IMR-90 (cell line): Measurements from ENCODE around the gene CXCR2. TPM values are rescaled to one million over a fixed set of nuclear protein-coding genes. Genes with fewer than 3 reads are reported as not detected.

Experiments
- ATAC-seq: fragments of 200-7000 bp; cut with Tn5 transposase; 2 replicates; pipeline ENCODE4 v1.9.1; 2020; ENCODE audit warnings: low read depth, mild to moderate bottlenecking, moderate library complexity
- BruUV-seq: library from RNA; stranded (reverse); fragments of 400-500 nt; replicated peaks from 2 replicates; lab custom pipeline; 2021; lab: Mats Ljungman, UMichigan
- CTCF ChIA-PET: fragments of 300-600 bp; formaldehyde crosslinking; extraction: SDS; loops from one replicate; lab custom pipeline; 2021; ENCODE audit warnings: antibody characterized with exemption; lab: Yijun Ruan, JAX
- POLR2A ChIA-PET: fragments of 300-600 bp; sonication (Branson Sonifier 250); formaldehyde crosslinking; loops from one replicate; lab custom pipeline; 2022; ENCODE audit warnings: antibody characterized with exemption; ENCODE audit not compliant: unreplicated experiment; lab: Charles Lee
- DNase-seq: peaks from one replicate; pipeline ENCODE4 v3.0.0; 2013
- H2AFZ ChIP-seq: replicated peaks from 2 replicates; pipeline ENCODE3; 2013; ENCODE audit warnings: low read length, mild to moderate bottlenecking; ENCODE audit not compliant: poor library complexity
- H2AK5ac ChIP-seq: 2 replicates; pipeline ENCODE4 v1.6.1; 2013; ENCODE audit warnings: low read depth, low read length, inconsistent platforms
- H2AK9ac ChIP-seq: replicated peaks from 2 replicates; pipeline ENCODE3; 2013; ENCODE audit warnings: mild to moderate bottlenecking, low read depth, low read length, moderate library complexity; ENCODE audit not compliant: poor library complexity
- H2BK120ac ChIP-seq: 2 replicates; pipeline ENCODE4 v1.6.1; 2013; ENCODE audit warnings: low read depth, low read length, inconsistent platforms
- H2BK15ac ChIP-seq: 3 replicates; pipeline ENCODE4 v1.6.1; 2013; ENCODE audit warnings: low read depth, low read length, inconsistent platforms
- H2BK20ac ChIP-seq: 2 replicates; pipeline ENCODE4 v1.6.1; 2013; ENCODE audit warnings: low read depth, mild to moderate bottlenecking, inconsistent platforms, low read length, moderate library complexity
- H2BK5ac ChIP-seq: 2 replicates; pipeline ENCODE4 v1.6.1; 2013; ENCODE audit warnings: mild to moderate bottlenecking, low read depth, low read length, inconsistent platforms; ENCODE audit not compliant: poor library complexity, severe bottlenecking
- H3K14ac ChIP-seq: replicated peaks from 2 replicates; pipeline ENCODE4 v1.6.1; 2013; ENCODE audit warnings: low read depth, low read length, inconsistent platforms
- H3K18ac ChIP-seq: 2 replicates; pipeline ENCODE4 v1.6.1; 2013; ENCODE audit warnings: low read depth, low read length, control low read depth
- H3K23ac ChIP-seq: 2 replicates; pipeline ENCODE4 v1.6.1; 2013; ENCODE audit warnings: low read depth, low read length, inconsistent platforms
- H3K27ac ChIP-seq: 2 replicates; pipeline ENCODE4 v1.5.1; 2013; ENCODE audit warnings: mild to moderate bottlenecking, control low read depth, low read length; ENCODE audit not compliant: insufficient read depth
- H3K27me3 ChIP-seq: 2 replicates; pipeline ENCODE4 v1.6.1; 2013; ENCODE audit warnings: low read length; ENCODE audit not compliant: control insufficient read depth, insufficient read depth
- H3K36me3 ChIP-seq: 2 replicates; pipeline ENCODE4 v1.6.1; 2013; ENCODE audit warnings: low read length, mixed read lengths; ENCODE audit not compliant: control insufficient read depth, insufficient read depth
- H3K4ac ChIP-seq: 2 replicates; pipeline ENCODE4 v1.6.1; 2013; ENCODE audit warnings: low read depth, low read length, inconsistent platforms
- H3K4me1 ChIP-seq: 2 replicates; pipeline ENCODE4 v1.6.1; 2013; ENCODE audit warnings: low read length, mixed read lengths; ENCODE audit not compliant: control insufficient read depth, insufficient read depth
- H3K4me2 ChIP-seq: 2 replicates; pipeline ENCODE4 v1.6.1; 2013; ENCODE audit warnings: low read depth, mild to moderate bottlenecking, control low read depth, low read length, moderate library complexity
- H3K4me3 ChIP-seq: 2 replicates; pipeline ENCODE4 v1.5.1; 2013; ENCODE audit warnings: low read depth, mild to moderate bottlenecking, control low read depth, low read length, moderate library complexity; ENCODE audit not compliant: insufficient read depth
- H3K56ac ChIP-seq: 2 replicates; pipeline ENCODE4 v1.6.1; 2013; ENCODE audit warnings: low read length, inconsistent platforms; ENCODE audit not compliant: insufficient read depth; ENCODE audit errors: extremely low read depth
- H3K79me1 ChIP-seq, 2 experiments: 2 replicates each; pipeline ENCODE4 v1.6.1; 2013; ENCODE audit warnings: low read length in 2 of 2, inconsistent platforms in 1 of 2, low read depth in 1 of 2
- H3K9ac ChIP-seq: 2 replicates; pipeline ENCODE4 v1.6.1; 2013; ENCODE audit warnings: low read depth, low read length, control low read depth
- H3K9me1 ChIP-seq: 2 replicates; pipeline ENCODE4 v1.6.1; 2013; ENCODE audit warnings: low read length, inconsistent platforms; ENCODE audit not compliant: insufficient read depth
- H3K9me3 ChIP-seq: 2 replicates; pipeline ENCODE4 v1.6.1; 2013; ENCODE audit warnings: low read length; ENCODE audit not compliant: control insufficient read depth, insufficient read depth
- H4K20me1 ChIP-seq: 2 replicates; pipeline ENCODE4 v1.6.1; 2013; ENCODE audit warnings: low read length, inconsistent platforms; ENCODE audit not compliant: insufficient read depth
- H4K5ac ChIP-seq: 2 replicates; pipeline ENCODE4 v1.6.1; 2013; ENCODE audit warnings: mild to moderate bottlenecking, low read depth, low read length, control low read depth
- H4K8ac ChIP-seq, 2 experiments: 2 replicates each; pipeline ENCODE4 v1.6.1; 2013; ENCODE audit warnings: low read depth in 2 of 2, low read length in 2 of 2, control low read depth in 1 of 2, inconsistent platforms in 1 of 2
- H4K91ac ChIP-seq: 2 replicates; pipeline ENCODE4 v1.6.1; 2013; ENCODE audit warnings: low read depth, low read length, inconsistent platforms; ENCODE audit not compliant: insufficient read depth
- BHLHE40 ChIP-seq: fragments of 150-350 bp; IDR thresholded peaks from 2 replicates; pipeline ENCODE4 v1.6.1; 2016; ENCODE audit warnings: mild to moderate bottlenecking, low read depth, low read length
- CEBPB ChIP-seq: IDR thresholded peaks from 2 replicates; pipeline ENCODE4 v1.6.1; 2012; ENCODE audit warnings: low read depth, low read length, improper control_type of control experiment
- CTCF ChIP-seq: conservative IDR thresholded peaks from 2 replicates; pipeline ENCODE4 v1.5.1; 2012; ENCODE audit warnings: mild to moderate bottlenecking, low read depth, low read length, improper control_type of control experiment
- FOS ChIP-seq: fragments of 150-350 bp; IDR thresholded peaks from 2 replicates; pipeline ENCODE4 v1.6.1; 2016; ENCODE audit warnings: low read depth, low read length
- MAFK ChIP-seq: IDR thresholded peaks from 2 replicates; pipeline ENCODE4 v1.6.1; 2012; ENCODE audit warnings: low read depth, low read length, improper control_type of control experiment
- MXI1 ChIP-seq: IDR thresholded peaks from 2 replicates; pipeline ENCODE4 v1.6.1; 2012; ENCODE audit warnings: low read depth, mild to moderate bottlenecking, low read length, moderate library complexity, borderline replicate concordance
- NFE2L2 ChIP-seq: fragments of 150-350 bp; IDR thresholded peaks from 2 replicates; pipeline ENCODE4 v1.6.1; 2016; ENCODE audit warnings: low read depth, mild to moderate bottlenecking, low read length
- POLR2A ChIP-seq: IDR thresholded peaks from 2 replicates; pipeline ENCODE4 v1.6.1; 2012; ENCODE audit warnings: mild to moderate bottlenecking, low read depth, low read length
- RAD21 ChIP-seq: IDR thresholded peaks from 2 replicates; pipeline ENCODE4 v1.6.1; 2012; ENCODE audit warnings: low read length, improper control_type of control experiment
- RFX5 ChIP-seq: IDR thresholded peaks from 2 replicates; pipeline ENCODE4 v1.8.0; 2012; ENCODE audit warnings: low read depth, mild to moderate bottlenecking, low read length, moderate library complexity
- SMC3 ChIP-seq: fragments of 150-350 bp; IDR thresholded peaks from 2 replicates; pipeline ENCODE4 v1.6.1; 2016; ENCODE audit warnings: low read depth, mild to moderate bottlenecking, antibody characterized with exemption, low read length, moderate library complexity
- WGBS, 2 experiments: methylation state at CpG; one replicate each; pipeline versions ENCODE4 v1.1.5 to v1.1.7; 2013; ENCODE audit warnings: missing lambda C conversion rate in 2 of 2; ENCODE audit not compliant: insufficient read length in 1 of 2; ENCODE audit errors: extremely low coverage in 2 of 2; 5-methylcytosine and 5-hydroxymethylcytosine counted together
- dilution Hi-C: fragments of 300-500 bp; cut with HindIII; formaldehyde crosslinking; loops from one replicate; pipeline ENCODE4 v1.14.3; 2018; ENCODE audit warnings: low sequenced_read_pairs; ENCODE audit not compliant: unreplicated experiment
- in situ Hi-C: fragments of 300-500 bp; cut with MboI; formaldehyde crosslinking; loops from 3 replicates; pipeline ENCODE4 v1.14.3; 2019; ENCODE audit warnings: low sequenced_read_pairs, inconsistent platforms, mixed read lengths
- intact Hi-C: fragments of 100-400 bp; cut with micrococcal nuclease; formaldehyde crosslinking; loops from 2 replicates; pipeline ENCODE4 v1.10.0; 2022
- polyA plus RNA-seq, 3 experiments: library from polyadenylated mRNA; depleted of rRNA; stranded (reverse); fragments of >200 nt; gene quantifications; 2 replicates each; pipeline ENCODE4 v1.2.3, GENCODE V29; 2012; ENCODE audit warnings: low replicate concordance in 1 of 3
- total RNA-seq: library from RNA; depleted of rRNA; stranded (reverse); fragments of >200 nt; gene quantifications from 2 replicates; pipeline ENCODE4 v1.2.3, GENCODE V29; 2012
- TF ChIP-seq, protein P1 (sequence below): fragments of 150-350 bp; IDR thresholded peaks from 2 replicates; pipeline ENCODE4 v1.6.1; 2016; ENCODE audit warnings: low read depth, mild to moderate bottlenecking, low read length, moderate library complexity, borderline replicate concordance

Gene CXCR2
- total and polyA plus RNA-seq, 2 of the 4 experiments (the other 2 are of a cell fraction), result not detected

- Histone ChIP-seq H2AK9ac (no peak overlapping the region), H3K56ac (no peak overlapping the region), H3K4me1 (peaks cover 2% of the 10 kb centered on the region; the same call in 1 of the 2 replicates), H4K8ac (no peak overlapping the region), H3K36me3 (no peaks in the 10 kb centered on the region), H4K20me1 (no peaks in the 10 kb centered on the region), H2BK120ac (no peak overlapping the region), H3K9me1 (no peaks in the 10 kb centered on the region), H3K18ac (no peak overlapping the region), H3K14ac (no peak overlapping the region), H3K27ac (no peak overlapping the region), H3K4me3 (no peak overlapping the region), H2BK15ac (no peak overlapping the region), H3K9me3 (0 out of 2 replicates have a peak, but pooled peaks cover 1% of the 10 kb centered on the region), H2AFZ (no peak overlapping the region), H3K9ac (no peak overlapping the region), H2BK20ac (no peak overlapping the region), H3K4me2 (no peak overlapping the region), H3K23ac (no peak overlapping the region), H4K91ac (no peak overlapping the region), H3K79me1 (no peaks in the 10 kb centered on the region), H2BK5ac (no peak overlapping the region), H2AK5ac (no peak overlapping the region), H4K5ac (no peak overlapping the region), H3K27me3 (peaks cover 40% of the 10 kb centered on the region), H3K4ac (no peak overlapping the region)
- no peak for ATAC-seq
- 86% methylated on average over 1 of the region's 5 CpGs; no CpG with 5 or more reads in 1 of the 2 experiments for WGBS, 2 experiments
- ChIA-PET POLR2A (no interaction called here), CTCF (no interaction called here)
- DNase-seq, result no peak
- intact Hi-C loops (no loop called here), in situ Hi-C loops (no loop called here), dilution Hi-C loops (no loop called here)
- no peak for TF ChIP-seq BHLHE40
- TF ChIP-seq MAFK, result no peak
- TF ChIP-seq, protein P1, sequence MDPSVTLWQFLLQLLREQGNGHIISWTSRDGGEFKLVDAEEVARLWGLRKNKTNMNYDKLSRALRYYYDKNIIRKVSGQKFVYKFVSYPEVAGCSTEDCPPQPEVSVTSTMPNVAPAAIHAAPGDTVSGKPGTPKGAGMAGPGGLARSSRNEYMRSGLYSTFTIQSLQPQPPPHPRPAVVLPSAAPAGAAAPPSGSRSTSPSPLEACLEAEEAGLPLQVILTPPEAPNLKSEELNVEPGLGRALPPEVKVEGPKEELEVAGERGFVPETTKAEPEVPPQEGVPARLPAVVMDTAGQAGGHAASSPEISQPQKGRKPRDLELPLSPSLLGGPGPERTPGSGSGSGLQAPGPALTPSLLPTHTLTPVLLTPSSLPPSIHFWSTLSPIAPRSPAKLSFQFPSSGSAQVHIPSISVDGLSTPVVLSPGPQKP, result no peak
- no peak for TF ChIP-seq CEBPB
- TF ChIP-seq CTCF, result no peak
- TF ChIP-seq NFE2L2, result no peak
- no peak for TF ChIP-seq MXI1
- TF ChIP-seq FOS, result no peak
- no peak for TF ChIP-seq RAD21
- no peak for TF ChIP-seq SMC3
- no peak for TF ChIP-seq RFX5
- TF ChIP-seq POLR2A, result no peak
- BruUV-seq, result no TSS peak
These were observed 23.3 kb downstream of the CXCR2 start for GRCh38 chr2:218149098-218149497.
